ENCODE results near the gene CFAP61.
A peak's percentile ranks its signal among the peaks of the same experiment; 100 is the strongest.
"Not testable (repeated sequence)": the region's sequence is repeated elsewhere in the genome, so short reads cannot be mapped to it uniquely, and the experiment has no call there.

CFAP61 gene

GRCh38 chr20:20235681-20236080, 183.3 kb downstream of the CFAP61 start:
- DNase-seq: peak in 1 of 2 experiments; percentile 57

GRCh38 chr20:20237093-20237959, 185.0 kb downstream of the CFAP61 start:
- peak; percentile 45 to 48 for DNase-seq

DNA sequence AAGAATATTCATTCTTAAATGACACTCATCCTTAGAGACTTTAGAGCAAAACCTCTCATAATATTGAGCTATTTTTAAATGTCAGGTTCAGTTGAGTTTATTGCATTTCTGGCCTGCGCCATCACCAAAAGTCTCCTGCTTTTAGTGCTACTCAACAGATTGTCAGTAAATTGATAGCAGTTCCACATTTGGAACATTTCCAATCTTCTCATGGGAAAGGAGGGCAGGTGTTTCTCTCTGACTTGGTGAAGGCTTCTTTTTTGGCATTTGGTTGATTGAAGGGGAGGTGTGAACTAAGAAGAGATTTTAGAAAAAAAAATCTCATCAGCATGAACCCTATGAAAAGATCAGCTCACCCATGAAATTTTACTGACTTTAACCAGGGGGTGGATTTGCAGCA, 189.6 kb downstream of the CFAP61 start:
- peak; percentile 41 for DNase-seq

- not testable (repeated sequence) for DNase-seq
Measured at GRCh38 chr20:20244384-20244783, 192.1 kb downstream of the CFAP61 start.

- no peak for DNase-seq
Measured at GRCh38 chr20:20246996-20247633, 194.8 kb downstream of the CFAP61 start.

- DNase-seq: no peak
Measured at GRCh38 chr20:20248620-20249200, 196.4 kb downstream of the CFAP61 start.

GRCh38 chr20:20251317-20251716, 199.0 kb downstream of the CFAP61 start:
- DNase-seq: no peak

DNA sequence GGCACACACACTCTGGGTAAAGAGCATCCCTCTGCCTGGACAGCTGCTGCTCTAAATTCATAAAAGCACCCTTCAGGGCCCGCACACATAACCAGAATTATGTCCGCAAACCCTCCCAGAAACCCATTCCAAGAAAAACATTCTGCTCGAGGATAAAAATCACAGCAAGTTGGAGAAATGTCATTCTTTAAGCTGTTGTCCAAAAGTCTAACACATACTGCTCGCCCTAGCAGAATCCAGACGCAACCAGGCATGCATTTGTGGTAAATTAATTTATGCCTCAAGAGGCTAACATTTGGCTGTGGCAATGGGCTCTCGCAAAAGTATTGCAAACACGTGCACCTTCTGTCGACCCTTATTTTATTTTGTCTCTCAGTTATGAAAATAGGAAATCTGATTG, 199.5 kb downstream of the CFAP61 start:
- DNase-seq: no peak

DNA sequence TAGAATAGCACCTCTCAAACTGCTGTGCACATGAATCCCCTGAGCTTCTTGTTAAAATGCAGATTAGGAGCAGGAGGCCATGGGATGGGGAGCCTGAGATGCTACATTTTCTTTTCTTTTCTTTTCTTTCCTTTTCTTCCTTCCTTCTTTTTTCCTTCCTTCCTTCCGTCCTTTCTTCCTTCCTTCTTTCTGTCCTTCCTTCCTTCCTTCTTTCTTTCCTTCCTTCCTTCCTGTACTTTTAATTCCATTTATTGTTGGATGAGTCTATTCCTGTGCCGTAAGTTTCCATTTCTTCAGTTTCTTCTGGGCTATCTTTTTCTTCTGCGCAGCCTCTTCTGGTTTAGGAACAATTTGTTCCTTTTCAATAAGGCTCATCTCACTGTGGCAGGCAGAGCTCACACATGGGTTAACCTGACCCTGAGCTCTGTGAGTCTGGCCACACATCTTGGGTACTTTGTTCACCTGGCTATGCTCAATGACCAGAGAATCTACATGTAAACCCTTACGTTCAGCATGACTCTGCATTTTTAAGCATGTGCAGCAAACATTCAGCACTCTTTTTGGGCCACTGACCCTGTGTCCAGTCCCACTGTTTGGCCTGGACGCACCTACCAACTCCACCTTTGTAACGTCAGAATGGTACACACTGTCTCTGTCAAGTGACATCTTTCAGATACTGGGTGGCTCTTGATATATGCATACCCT, 200.9 kb downstream of the CFAP61 start:
- DNase-seq: peak in 1 of 2 experiments; percentile 47

GRCh38 chr20:20253744-20254330, 201.5 kb downstream of the CFAP61 start:
- DNase-seq: peak in 1 of 2 experiments; percentile 47

DNA sequence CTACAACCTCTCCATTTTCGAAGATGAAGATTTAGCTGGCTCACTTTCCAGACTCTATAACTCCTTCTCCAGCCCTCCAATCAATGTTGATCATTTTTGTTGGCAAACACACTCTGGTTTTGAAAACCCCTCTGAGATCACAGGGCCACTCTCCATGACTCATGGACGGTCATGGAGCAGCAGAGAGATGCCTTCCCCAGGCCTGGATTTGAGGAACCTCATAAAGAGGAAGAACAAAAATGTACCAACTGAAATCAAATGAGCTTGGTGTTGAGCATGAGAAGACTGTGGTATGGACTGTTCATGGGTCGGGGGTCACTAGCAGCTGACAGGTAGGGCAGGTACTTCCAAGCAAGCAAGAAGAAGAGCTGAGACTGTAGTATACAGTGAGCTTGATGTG, 202.8 kb downstream of the CFAP61 start:
- no peak for DNase-seq

DNA sequence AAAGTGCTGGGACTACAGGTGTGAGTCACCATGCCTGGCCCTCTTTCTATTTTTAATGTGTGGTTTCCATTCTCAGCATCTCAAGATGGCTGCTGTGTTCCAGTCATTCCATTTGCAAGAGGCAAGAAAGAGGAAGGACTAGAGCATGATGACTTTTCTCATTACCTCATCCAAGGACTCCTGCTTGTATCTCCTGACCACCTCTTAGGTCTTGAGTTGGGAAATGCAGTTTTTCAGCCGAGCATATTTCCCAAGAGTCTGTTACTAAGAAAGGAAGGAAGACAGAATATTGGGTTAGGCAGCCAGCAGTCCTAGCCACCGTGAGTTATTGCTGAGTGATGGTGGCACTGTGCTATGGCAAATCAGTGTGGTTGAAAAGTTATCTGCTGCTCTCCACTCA, 207.2 kb downstream of the CFAP61 start:
- DNase-seq: no peak

GRCh38 chr20:20261159-20261558, 208.8 kb downstream of the CFAP61 start:
- no peak for DNase-seq

DNA sequence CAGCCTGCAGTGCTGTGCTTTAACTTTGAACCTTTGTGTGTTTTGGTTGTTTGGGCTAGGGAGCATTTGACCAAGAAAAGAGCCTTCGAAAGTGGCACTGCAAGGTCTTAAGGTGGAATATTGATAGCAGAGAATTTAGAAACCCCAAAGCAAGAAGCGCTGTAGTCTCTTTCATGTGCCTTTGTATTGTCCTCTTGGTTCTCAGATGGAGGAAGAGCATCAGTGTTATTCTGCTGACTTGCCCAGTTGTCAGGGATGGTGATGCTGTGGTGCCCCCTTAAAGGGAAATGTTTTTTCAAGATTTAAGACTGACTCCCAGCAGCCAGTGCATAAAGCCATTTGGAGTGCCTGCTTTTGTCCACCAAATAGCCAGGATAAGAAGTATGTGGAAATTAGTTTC, 212.9 kb downstream of the CFAP61 start:
- no peak for DNase-seq

DNA sequence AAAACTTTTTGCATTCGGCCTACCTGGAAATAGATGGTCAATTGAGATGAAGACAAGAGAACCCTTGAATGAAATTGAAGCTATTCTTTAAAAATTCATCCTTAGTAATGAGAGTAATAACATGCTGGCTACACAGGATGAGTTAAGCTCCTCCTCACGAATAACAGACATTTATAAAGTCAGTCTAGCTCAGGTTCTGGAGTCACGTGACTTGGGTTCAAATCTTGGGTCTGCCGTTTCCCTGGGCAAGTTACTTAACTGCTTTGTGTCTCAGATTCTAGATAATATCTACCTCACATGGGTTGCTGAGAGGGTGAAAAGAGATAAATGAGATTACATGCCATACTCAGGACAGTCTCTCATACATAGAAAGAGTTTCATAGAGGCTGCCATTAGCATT, 214.2 kb downstream of the CFAP61 start:
- no peak for DNase-seq

GRCh38 chr20:20267685-20268370, 215.5 kb downstream of the CFAP61 start:
- DNase-seq: peak; percentile 98 to 99

DNA sequence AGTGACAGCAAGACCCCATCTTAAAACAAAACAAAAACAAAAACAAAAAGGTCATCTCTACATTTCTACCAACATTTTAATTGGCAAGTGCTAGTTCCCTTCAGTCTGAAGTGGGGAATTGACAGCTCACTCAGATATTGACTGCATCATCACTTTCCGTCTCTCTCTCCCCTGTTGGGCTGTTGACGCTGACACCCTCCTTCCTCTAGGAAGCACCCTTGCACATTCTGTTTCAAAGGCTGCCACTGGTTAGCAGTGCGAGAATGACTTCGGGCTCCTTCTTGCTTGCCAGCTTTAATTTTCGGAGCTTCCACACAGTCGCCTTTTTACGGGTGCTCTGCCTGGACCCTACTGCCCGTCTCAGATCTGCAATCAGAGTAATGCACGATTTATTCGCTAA, 218.9 kb downstream of the CFAP61 start:
- DNase-seq: no peak

DNA sequence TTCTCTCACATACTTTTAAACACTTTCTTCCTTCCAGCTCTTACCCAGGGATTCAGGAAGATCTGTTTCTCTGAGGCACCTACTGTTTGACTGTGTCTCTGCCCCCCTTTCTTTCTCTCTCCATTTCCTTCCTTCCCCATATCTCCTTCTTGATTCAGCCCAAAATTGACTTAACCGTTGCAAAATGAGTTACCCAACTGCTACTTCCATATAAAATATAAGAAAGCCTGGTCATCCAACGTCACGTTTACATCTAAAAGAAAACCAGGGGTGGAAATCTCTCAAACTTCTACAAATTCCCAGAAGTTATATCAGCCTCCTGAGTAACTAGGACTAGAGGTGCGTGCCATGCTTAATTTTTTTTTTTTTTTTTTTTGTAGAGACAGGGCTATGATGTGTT, 220.4 kb downstream of the CFAP61 start:
- DNase-seq: no peak

DNA sequence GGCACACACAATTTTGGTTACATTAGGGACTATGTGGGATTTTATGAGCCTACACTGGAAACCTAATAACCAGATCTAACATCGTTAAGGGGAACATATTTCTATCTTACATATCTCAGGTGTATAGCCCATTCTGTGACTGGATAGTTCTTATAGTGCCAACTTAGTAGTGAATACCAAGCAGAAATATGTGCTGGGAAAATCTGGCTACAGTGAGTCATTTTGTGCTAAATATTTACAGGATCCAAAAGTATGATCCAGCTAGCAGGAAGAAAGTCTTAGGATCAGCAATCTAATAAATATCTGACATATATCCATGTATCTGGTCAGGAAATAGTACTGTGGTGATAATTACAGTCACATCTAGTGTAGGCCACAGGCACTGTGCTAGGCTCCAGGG, 221.0 kb downstream of the CFAP61 start:
- no peak for DNase-seq

- DNase-seq: no peak
Measured at GRCh38 chr20:20274821-20275220, 222.5 kb downstream of the CFAP61 start.

- no peak for DNase-seq
Measured at GRCh38 chr20:20275636-20276035, 223.3 kb downstream of the CFAP61 start.

DNA sequence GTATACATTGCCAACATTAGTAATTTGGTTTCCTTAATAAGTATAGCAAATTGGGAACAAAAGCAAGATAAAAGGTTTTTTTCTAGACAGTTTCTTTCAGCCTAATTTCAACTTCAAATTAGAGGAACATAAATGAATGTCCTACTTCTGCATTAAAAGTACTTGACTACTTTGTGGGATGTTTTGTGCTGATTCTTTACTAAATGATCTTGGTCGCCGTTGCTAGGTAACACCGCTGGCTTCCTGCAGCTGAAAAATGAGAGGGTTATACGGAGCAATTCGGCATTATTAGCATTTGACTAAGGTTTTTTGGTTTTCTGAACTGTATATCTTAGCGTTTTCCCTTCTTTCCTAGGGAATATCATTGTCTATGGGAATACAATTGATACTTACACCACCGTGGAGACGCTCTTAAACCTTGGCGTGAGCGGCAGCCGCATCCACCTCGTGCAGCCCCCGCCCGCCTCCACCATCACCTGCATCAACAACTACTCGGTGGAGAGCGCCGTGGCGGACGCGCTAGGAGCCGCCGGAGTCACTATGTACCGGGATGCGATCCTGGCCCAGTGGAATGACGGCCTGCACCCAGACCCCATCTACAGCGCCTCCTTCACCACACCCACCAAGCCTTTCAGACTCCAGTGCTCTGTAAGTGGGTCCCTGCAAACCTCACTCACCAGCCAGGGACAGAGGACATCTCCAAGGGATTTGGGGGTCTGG, 224.6 kb downstream of the CFAP61 start:
- DNase-seq: no peak

Data from SHP77 (cell line).